HG03342 (cell line): Measurements from ENCODE around the gene HOXB8.

Experiments
- ATAC-seq: cut with Tn5 transposase; IDR thresholded peaks from one replicate; pipeline ENCODE4 v1.9.1; 2021; ENCODE audit warnings: mild to moderate bottlenecking, moderate library complexity; ENCODE audit not compliant: unreplicated experiment

Gene HOXB8

GRCh38 chr17:48637323-48638260, 22.5 kb upstream of the HOXB8 start:
- ATAC-seq: no peak

GRCh38 chr17:48636177-48637018, 21.3 kb upstream of the HOXB8 start:
- no peak for ATAC-seq

- ATAC-seq: no peak
Observed at GRCh38 chr17:48634493-48635208, 19.6 kb upstream of the HOXB8 start.

- ATAC-seq: no peak
Observed at GRCh38 chr17:48633266-48633677, 18.2 kb upstream of the HOXB8 start.

- ATAC-seq: no peak
Observed at GRCh38 chr17:48632579-48633265, 17.6 kb upstream of the HOXB8 start.

- no peak for ATAC-seq
Observed at GRCh38 chr17:48631693-48632578, 16.8 kb upstream of the HOXB8 start.

- no peak for ATAC-seq
Observed at GRCh38 chr17:48630925-48631692, 16.0 kb upstream of the HOXB8 start.

GRCh38 chr17:48630009-48630924, 15.2 kb upstream of the HOXB8 start:
- no peak for ATAC-seq

GRCh38 chr17:48629411-48629759, 14.3 kb upstream of the HOXB8 start:
- ATAC-seq: no peak

GRCh38 chr17:48628649-48629410, 13.7 kb upstream of the HOXB8 start:
- ATAC-seq: no peak

- no peak for ATAC-seq
Observed at GRCh38 chr17:48627623-48628521, 12.8 kb upstream of the HOXB8 start.

- ATAC-seq: no peak
Observed at GRCh38 chr17:48627118-48627597, 12.1 kb upstream of the HOXB8 start.

GRCh38 chr17:48626245-48627117, 11.4 kb upstream of the HOXB8 start, which contains the start of gene HOXB9:
Gene HOXB9 (minus strand): TSS chr17:48626358. CDS start chr17:48626269, 89 bp downstream.
- no peak for ATAC-seq

- ATAC-seq: no peak
Observed at GRCh38 chr17:48625495-48626244, 10.6 kb upstream of the HOXB8 start.
